T-cell (primary cell): ENCODE data around the gene KAZN. TPM values are rescaled to one million over a fixed set of nuclear protein-coding genes. Genes with fewer than 3 reads are reported as not detected.

Experiments used
- ATAC-seq, 4 experiments: fragments of 200-7000 bp in 3 of 4; fragments of 150-1000 bp in 1 of 4; cut with Tn5 transposase; replicated peaks in 1 of 4; 1 replicate in 3 of 4; 2 replicates in 1 of 4; pipeline ENCODE4 v1.10.0; 2021; ENCODE audit warnings: moderate library complexity in 3 of 4, mild to moderate bottlenecking in 2 of 4, moderate number of reproducible peaks in 1 of 4
- CTCF ChIA-PET, 2 donors: fragments of 300-600 bp; sonication (Branson Sonifier 250); formaldehyde crosslinking; loops; one replicate each; lab custom pipeline; 2022; ENCODE audit warnings: antibody characterized with exemption in 2 of 2; lab: Charles Lee
- POLR2A ChIA-PET, 2 donors: fragments of 300-600 bp; sonication (Branson Sonifier 250); formaldehyde crosslinking; loops; one replicate each; lab custom pipeline; 2022; ENCODE audit warnings: antibody characterized with exemption in 2 of 2; lab: Charles Lee
- DNase-seq, 35 experiments: peaks; one replicate each; pipeline versions ENCODE4 v3.0.0 to v3.0.0-alpha.2; 2013 to 2023
- H3K27ac ChIP-seq: one replicate; pipeline ENCODE4 v1.5.1; 2013; ENCODE audit warnings: low read length
- H3K27me3 ChIP-seq, 2 experiments: replicated peaks in 1 of 2; 1 replicate in 1 of 2; 2 replicates in 1 of 2; pipeline versions ENCODE4 v1.6.1 to v1.7.0; 2013; ENCODE audit warnings: low read length in 1 of 2, mixed read lengths in 1 of 2; ENCODE audit not compliant: control insufficient read depth in 2 of 2, insufficient read depth in 2 of 2; ENCODE audit errors: extremely low read depth in 1 of 2
- H3K36me3 ChIP-seq, 2 donors: 1 replicate in 1 of 2; 2 replicates in 1 of 2; pipeline versions ENCODE4 v1.6.1 to v1.7.0; 2013; ENCODE audit warnings: low read length in 1 of 2; ENCODE audit not compliant: control insufficient read depth in 2 of 2, insufficient read depth in 1 of 2; ENCODE audit errors: extremely low read depth in 1 of 2
- H3K4me1 ChIP-seq, 2 experiments: 1 replicate in 1 of 2; 2 replicates in 1 of 2; pipeline versions ENCODE4 v1.6.1 to v1.7.0; 2013; ENCODE audit warnings: low read length in 2 of 2, mixed read lengths in 1 of 2; ENCODE audit not compliant: insufficient read depth in 2 of 2, control insufficient read depth in 1 of 2; ENCODE audit errors: extremely low read depth in 1 of 2
- H3K4me3 ChIP-seq, 2 donors: 1 replicate in 1 of 2; 2 replicates in 1 of 2; pipeline versions ENCODE4 v1.5.1 to v1.7.0; 2013; ENCODE audit warnings: mild to moderate bottlenecking in 2 of 2, low read length in 1 of 2, moderate library complexity in 1 of 2; ENCODE audit not compliant: control insufficient read depth in 1 of 2; ENCODE audit errors: extremely low read depth in 1 of 2
- H3K9me3 ChIP-seq: 2 replicates; pipeline ENCODE4 v1.7.0; 2013
- H3K27ac Mint-ChIP-seq, 2 donors: one replicate each; pipeline ENCODE4 v1.8.0; 2020 to 2021; ENCODE audit warnings: mild to moderate bottlenecking in 2 of 2, mixed read lengths in 2 of 2
- H3K27me3 Mint-ChIP-seq, 2 donors: one replicate each; pipeline ENCODE4 v1.8.0; 2021 to 2022; ENCODE audit warnings: mixed read lengths in 2 of 2
- H3K36me3 Mint-ChIP-seq: one replicate; pipeline ENCODE4 v1.8.0; 2021; ENCODE audit warnings: mixed read lengths
- H3K4me1 Mint-ChIP-seq, 3 donors: one replicate each; pipeline ENCODE4 v1.8.0; 2020 to 2022; ENCODE audit warnings: mixed read lengths in 3 of 3, mild to moderate bottlenecking in 1 of 3
- H3K4me3 Mint-ChIP-seq, 3 donors: one replicate each; pipeline ENCODE4 v1.8.0; 2020 to 2022; ENCODE audit warnings: mild to moderate bottlenecking in 3 of 3, mixed read lengths in 3 of 3, moderate library complexity in 3 of 3
- H3K9me3 Mint-ChIP-seq, 3 donors: one replicate each; pipeline ENCODE4 v1.8.0; 2020 to 2022; ENCODE audit warnings: mixed read lengths in 3 of 3
- WGBS: methylation state at CpG from one replicate; pipeline ENCODE4 v1.1.5; 2013; ENCODE audit warnings: missing lambda C conversion rate; ENCODE audit not compliant: insufficient coverage; 5-methylcytosine and 5-hydroxymethylcytosine counted together
- total RNA-seq, 35 experiments: library from RNA in 6 of 35; stranded (reverse) in 6 of 35; fragments of 120-200 nt in 1 of 35; gene quantifications; one replicate each; pipeline versions ENCODE4 v1.2.1 to v1.2.4 and lab custom pipeline; 2013 to 2026

KAZN gene
- total RNA-seq, 5 donors from 2014 or later (not counting 1 experiment from before 2014, with no cell fraction given) = 0.18 to 0.58 (median 0.30) TPM

DNA sequence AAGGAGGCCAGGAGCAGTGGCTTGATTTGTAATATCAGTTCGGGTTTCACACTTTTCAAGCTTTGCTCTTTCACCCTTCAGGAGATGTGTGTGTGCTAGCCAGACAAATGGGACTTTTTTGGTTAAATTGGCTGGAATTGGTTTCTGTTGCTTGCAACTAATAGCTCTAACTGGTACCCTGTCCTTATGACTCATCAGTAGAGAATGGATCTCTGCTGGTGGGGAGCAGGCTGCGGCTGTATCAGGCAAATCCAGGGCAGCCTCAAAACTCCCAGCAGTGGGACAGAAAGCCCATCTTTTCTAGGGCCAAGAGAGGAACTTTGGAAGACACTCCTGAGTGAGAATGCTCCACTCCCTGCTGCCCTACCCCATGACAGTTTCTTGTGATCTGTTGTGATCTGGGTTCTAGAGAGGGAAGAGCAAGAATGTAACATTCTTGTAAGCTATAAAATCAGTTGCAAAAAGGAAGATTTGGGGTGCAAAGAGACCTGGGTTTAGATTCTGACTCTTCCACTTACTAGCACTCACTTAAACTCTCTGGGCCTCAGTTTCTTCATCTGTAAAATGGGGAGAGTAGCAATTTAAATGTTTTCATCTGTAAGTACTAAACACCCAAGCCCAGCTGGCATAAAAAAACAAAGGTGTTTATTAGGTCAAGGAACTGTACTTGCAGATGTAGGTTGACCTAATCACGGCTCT, 298.0 kb downstream of the KAZN start:
- no peak overlapping the region for H3K4me3 Mint-ChIP-seq
- no peak overlapping the region for H3K27ac ChIP-seq
- H3K4me1 ChIP-seq = no peaks in the 10 kb centered on the region
- H3K4me3 ChIP-seq = no peak overlapping the region
- H3K27me3 ChIP-seq = peaks cover 0 to 37% of the 10 kb centered on the region in 2 experiments
- CTCF ChIA-PET = no interaction called here
- DNase-seq = no peak
- H3K4me1 Mint-ChIP-seq = no peaks in the 10 kb centered on the region
- no peak for ATAC-seq
- peaks cover 23 to 54% of the 10 kb centered on the region in 2 donors for H3K27me3 Mint-ChIP-seq
- no peaks in the 10 kb centered on the region for H3K36me3 ChIP-seq
- H3K9me3 Mint-ChIP-seq = no peaks in the 10 kb centered on the region
- no peak overlapping the region for H3K27ac Mint-ChIP-seq
- POLR2A ChIA-PET = no interaction called here
- no peaks in the 10 kb centered on the region for H3K36me3 Mint-ChIP-seq
- H3K9me3 ChIP-seq = no peaks in the 10 kb centered on the region
- WGBS = 80% methylated on average over 1 of the region's 3 CpGs

DNA sequence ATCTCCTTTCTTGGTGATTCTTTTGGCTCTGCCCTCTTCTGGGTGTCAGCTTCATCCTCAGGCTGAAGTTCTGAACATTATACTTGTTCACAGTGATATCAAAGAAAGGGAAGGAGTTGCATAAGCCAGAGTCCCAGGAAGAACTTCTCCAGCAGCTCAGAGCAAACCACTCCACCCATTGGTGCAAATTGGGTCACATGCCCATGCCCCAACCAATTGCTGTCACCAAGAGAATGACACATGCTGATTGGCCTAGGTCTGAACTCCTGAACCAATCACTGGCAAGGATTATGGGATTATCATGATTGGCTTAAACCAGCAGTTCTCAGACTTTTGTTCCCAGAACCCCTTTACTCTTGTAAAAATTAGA, 298.6 kb downstream of the KAZN start:
- H3K4me3 Mint-ChIP-seq = no peak overlapping the region
- ChIA-PET CTCF (no interaction called here), POLR2A (no interaction called here)
- peaks cover 23 to 57% of the 10 kb centered on the region in 2 donors for H3K27me3 Mint-ChIP-seq
- H3K9me3 ChIP-seq = no peaks in the 10 kb centered on the region
- no peak for DNase-seq
- no peaks in the 10 kb centered on the region for H3K9me3 Mint-ChIP-seq
- no peaks in the 10 kb centered on the region for H3K4me1 Mint-ChIP-seq
- peaks cover 0 to 34% of the 10 kb centered on the region in 2 experiments for H3K27me3 ChIP-seq
- no peak overlapping the region for H3K27ac Mint-ChIP-seq
- H3K27ac ChIP-seq = no peak overlapping the region
- no peaks in the 10 kb centered on the region for H3K4me1 ChIP-seq
- no peak overlapping the region for H3K4me3 ChIP-seq
- H3K36me3 Mint-ChIP-seq = no peaks in the 10 kb centered on the region
- ATAC-seq = no peak
- H3K36me3 ChIP-seq = no peaks in the 10 kb centered on the region

- ChIA-PET POLR2A (no interaction called here), CTCF (no interaction called here)
- Mint-ChIP-seq H3K4me3 (no peak overlapping the region), H3K9me3 (no peaks in the 10 kb centered on the region), H3K27me3 (peaks cover 23 to 53% of the 10 kb centered on the region in 2 donors), H3K4me1 (no peaks in the 10 kb centered on the region), H3K27ac (no peak overlapping the region), H3K36me3 (no peaks in the 10 kb centered on the region)
- Histone ChIP-seq H3K27ac (no peak overlapping the region), H3K36me3 (no peaks in the 10 kb centered on the region), H3K4me3 (no peak overlapping the region), H3K9me3 (no peaks in the 10 kb centered on the region), H3K27me3 (peaks cover 0 to 31% of the 10 kb centered on the region in 2 experiments), H3K4me1 (no peaks in the 10 kb centered on the region)
- DNase-seq (no peak), ATAC-seq (no peak)
- WGBS = 86% methylated on average over 3 of the region's 4 CpGs
Observed at GRCh38 chr1:14897547-14897946, 299.1 kb downstream of the KAZN start.

DNA sequence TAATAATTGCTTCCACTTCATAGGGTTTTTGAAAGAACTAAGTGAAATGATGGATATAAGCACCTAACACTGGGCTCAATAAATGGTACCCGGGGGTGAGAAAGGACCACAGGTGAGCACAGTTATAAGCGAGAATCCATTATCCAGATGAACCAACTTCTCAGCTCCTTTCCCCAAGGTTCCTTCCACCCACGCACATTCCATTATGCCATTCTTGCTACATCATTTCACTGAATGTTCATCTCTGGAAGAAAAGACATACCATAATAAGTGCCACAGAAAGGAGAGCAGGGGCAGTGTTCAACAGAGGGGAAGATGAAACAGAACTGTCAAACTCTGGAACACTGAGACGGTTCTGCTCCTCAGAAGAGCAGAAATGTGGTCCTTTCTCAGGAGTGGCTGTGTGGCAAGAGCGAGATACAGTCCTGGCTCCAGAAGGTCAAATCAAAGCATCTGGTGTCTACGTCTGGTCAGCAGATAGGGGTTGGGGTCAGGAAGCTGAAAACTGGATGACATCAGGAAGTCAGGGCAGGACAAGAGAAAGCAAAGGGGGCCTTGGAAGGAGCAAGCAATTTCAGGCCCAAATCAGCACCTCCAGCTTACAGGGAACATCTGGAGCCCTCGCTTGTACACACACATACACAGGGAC, 299.6 kb downstream of the KAZN start:
- Histone ChIP-seq H3K4me1 (no peaks in the 10 kb centered on the region), H3K36me3 (no peaks in the 10 kb centered on the region), H3K4me3 (no peak overlapping the region), H3K27me3 (peaks cover 0 to 29% of the 10 kb centered on the region in 2 experiments), H3K9me3 (no peaks in the 10 kb centered on the region), H3K27ac (no peak overlapping the region)
- Mint-ChIP-seq H3K4me3 (no peak overlapping the region), H3K27me3 (peaks cover 23 to 47% of the 10 kb centered on the region in 2 donors), H3K36me3 (no peaks in the 10 kb centered on the region), H3K9me3 (no peaks in the 10 kb centered on the region), H3K4me1 (no peaks in the 10 kb centered on the region), H3K27ac (no peak overlapping the region)
- ATAC-seq (no peak), DNase-seq (no peak)
- POLR2A ChIA-PET = no interaction called here
- WGBS = 100% methylated on average over 2 of the region's 7 CpGs
- CTCF ChIA-PET = no interaction called here

DNA sequence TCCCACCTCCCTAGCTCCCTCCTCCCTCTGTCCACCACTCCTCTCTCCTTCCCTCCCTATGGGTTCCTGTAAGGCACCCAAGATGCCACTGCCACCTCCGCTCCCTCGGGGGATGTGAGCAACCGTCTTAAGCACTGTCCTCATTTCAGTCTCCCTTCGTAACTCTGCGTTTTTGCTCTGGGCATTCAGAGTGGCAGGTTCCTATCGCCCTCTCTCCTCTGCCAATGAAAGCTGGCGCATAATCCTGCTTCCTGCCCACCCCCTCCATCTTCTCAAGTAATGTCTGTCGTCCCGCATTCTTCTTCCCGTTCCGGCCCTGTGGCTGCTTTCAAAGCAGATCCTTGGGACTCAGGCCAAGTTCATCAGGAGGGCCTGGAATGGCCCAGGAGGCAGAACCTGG, 301.2 kb downstream of the KAZN start:
- Histone ChIP-seq H3K27me3 (peaks cover 0 to 19% of the 10 kb centered on the region in 2 experiments), H3K36me3 (no peaks in the 10 kb centered on the region), H3K27ac (no peak overlapping the region), H3K4me1 (no peaks in the 10 kb centered on the region), H3K4me3 (no peak overlapping the region), H3K9me3 (no peaks in the 10 kb centered on the region)
- H3K27ac Mint-ChIP-seq = no peak overlapping the region
- 92% methylated on average over 11 of the region's 11 CpGs for WGBS
- no peak for ATAC-seq
- POLR2A ChIA-PET = no interaction called here
- peaks cover 19 to 34% of the 10 kb centered on the region in 2 donors for H3K27me3 Mint-ChIP-seq
- H3K4me1 Mint-ChIP-seq = no peaks in the 10 kb centered on the region
- H3K36me3 Mint-ChIP-seq = no peaks in the 10 kb centered on the region
- CTCF ChIA-PET = no interaction called here
- no peaks in the 10 kb centered on the region for H3K9me3 Mint-ChIP-seq
- DNase-seq = no peak
- no peak overlapping the region for H3K4me3 Mint-ChIP-seq

DNA sequence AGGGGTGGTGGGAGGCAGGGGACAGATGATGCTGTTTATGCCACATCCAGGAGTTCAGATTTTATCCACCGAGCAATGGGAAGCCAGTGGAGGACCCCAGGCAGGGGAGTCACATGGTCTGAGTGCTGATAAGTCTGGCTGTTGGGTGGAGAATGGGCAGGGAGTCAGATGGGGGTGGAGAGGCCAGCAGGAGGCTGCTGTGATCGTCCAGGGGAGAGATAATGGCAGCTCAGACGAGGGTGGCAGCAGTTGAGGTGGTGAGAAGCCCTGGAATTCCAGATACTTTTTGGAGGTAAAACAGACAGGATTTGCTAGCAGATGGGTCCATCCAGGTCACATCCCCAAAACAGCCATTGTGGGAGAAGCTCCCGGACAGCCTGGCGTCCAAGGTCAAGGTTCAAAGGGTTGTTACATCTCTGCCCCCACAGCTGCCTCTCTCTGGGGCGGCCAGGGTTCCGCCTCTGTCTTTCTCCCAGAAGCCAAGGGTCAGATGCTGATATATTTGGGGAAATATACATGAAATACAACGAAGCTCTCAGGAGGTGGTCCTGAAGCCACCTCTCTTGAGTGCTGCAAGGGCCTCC, 303.0 kb downstream of the KAZN start:
- Mint-ChIP-seq H3K27ac (no peak overlapping the region), H3K4me1 (no peaks in the 10 kb centered on the region), H3K9me3 (no peaks in the 10 kb centered on the region), H3K27me3 (peaks cover 19 to 23% of the 10 kb centered on the region in 2 donors), H3K4me3 (no peak overlapping the region), H3K36me3 (no peaks in the 10 kb centered on the region)
- no peak overlapping the region for H3K4me3 ChIP-seq
- H3K4me1 ChIP-seq = no peaks in the 10 kb centered on the region
- no peaks in the 10 kb centered on the region for H3K36me3 ChIP-seq
- ChIA-PET CTCF (no interaction called here), POLR2A (no interaction called here)
- no peak overlapping the region for H3K27ac ChIP-seq
- no peaks in the 10 kb centered on the region for H3K9me3 ChIP-seq
- no peak for ATAC-seq
- DNase-seq = no peak
- WGBS = 48% methylated on average over 5 of the region's 8 CpGs
- peaks cover 0 to 8% of the 10 kb centered on the region in 2 experiments for H3K27me3 ChIP-seq
